NCI-H446 (cell line): Measurements from ENCODE around the gene ARPC1A.
"Not testable (repeated sequence)": the region's sequence is repeated elsewhere in the genome, so short reads cannot be mapped to it uniquely, and the experiment has no call there.

Source experiments
- DNase-seq, 2 experiments: peaks; one replicate each; lab custom pipeline; 2025; lab: John Stamatoyannopoulos, UW

The ARPC1A gene

DNA sequence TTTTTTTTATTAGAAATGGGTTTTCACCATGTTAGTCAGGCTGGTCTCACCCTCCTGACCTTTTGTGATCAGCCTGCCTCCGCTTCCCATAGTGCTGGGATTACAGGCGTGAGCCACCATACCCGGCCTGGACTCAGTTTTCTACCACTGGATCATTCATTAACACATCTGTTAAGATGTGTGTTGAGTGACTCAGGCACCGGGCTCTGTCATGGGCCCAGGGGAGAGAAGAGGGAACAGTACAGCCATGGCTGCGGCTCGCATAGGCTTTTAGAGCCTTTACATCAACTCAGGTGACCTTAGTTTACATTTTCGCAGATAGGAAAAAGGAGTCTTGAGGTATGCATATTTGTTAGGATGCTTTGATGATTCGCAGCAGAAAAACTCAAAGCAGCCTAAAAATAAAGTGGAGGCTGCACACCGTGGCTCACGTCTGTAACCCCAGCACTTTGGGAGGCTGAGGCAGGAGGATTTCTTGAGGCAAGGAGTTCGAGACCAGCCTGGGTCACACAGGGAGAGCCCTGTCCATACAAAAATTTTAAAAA lies 45.8 kb downstream of the ARPC1A start:
- no peak for DNase-seq

DNA sequence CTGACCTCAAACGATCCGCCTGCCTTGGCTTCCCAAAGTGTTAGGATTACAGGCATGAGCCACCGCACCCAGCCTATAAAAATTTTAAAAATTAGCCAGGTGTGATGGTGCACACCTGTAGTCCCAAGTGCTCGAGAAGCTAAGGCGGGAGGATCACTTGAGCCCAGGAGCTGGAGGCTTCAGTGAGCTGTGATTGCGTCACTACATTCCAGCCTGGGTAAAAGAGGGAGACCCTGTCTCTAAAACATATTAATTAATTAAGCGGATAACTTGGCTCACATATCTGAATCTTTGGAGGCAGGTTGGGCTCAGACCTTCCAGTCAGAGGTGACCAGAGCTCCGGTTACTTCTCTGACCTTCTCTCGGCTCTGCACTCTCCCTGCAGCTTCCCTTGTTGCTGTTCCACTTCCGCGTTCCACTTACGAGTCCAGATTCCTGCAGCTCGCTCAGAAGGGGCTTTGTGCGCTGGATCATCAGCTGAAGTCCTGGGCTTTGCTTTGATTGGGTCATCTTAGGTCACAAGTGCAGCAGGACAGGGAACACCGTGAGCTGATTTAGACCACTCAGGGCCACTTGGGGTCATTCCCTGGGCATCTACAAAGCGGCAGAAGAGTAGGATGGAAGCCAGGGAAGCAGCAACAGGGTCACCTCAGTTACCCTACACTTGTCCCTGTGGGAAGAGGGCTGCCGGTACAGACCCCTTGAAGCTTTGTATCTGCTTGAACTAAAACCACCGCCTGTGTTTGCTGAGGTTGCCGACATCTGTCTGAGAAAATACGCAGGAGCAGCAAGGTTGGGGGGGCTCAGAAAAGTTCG lies 46.8 kb downstream of the ARPC1A start:
- no peak for DNase-seq

DNA sequence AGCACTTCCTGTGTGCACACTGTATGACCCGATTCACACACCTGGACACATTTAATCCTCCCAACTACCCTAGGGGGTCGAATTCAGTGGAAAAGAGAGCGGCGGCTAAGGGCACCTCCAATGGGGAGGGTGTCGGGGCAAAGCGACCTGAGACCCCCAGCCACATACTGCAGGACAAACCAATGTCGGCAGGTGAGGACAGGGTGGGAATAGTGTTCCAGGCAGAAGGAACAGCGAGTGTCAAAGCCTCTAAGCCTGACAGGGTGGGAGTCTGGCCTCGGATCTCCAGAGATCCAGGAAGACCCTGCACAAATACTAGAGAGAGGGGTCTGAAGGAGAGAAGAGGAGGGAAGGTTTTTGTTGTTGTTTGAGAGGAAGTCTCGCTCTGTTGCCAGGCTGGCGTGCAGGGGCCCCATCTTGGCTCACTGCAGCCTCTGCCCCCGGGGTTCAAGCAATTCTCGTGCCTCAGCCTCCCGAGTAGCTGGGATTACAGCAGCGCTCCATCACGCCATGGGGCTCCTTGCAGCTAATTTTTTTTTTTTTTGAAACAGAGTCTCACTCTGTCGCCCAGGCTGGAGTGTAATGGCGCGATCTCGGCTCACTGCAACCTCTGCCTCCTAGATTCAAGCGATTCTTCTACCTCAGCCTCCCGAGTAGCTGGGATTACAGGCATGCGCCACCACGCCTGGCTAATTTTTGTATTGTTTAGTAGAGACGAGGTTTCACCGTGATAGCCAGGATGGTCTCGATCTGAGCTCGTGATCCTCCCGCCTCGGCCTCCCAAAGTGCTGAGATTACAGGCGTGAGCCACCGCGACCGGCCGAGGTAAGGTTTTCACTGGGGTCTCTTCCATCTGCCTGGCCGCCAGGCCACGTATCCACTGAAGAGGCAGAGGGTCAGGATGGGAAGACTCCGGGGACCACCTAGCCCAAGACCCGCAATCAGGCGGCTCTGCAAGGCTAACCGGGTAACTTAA lies 47.7 kb downstream of the ARPC1A start:
- no peak for DNase-seq

DNA sequence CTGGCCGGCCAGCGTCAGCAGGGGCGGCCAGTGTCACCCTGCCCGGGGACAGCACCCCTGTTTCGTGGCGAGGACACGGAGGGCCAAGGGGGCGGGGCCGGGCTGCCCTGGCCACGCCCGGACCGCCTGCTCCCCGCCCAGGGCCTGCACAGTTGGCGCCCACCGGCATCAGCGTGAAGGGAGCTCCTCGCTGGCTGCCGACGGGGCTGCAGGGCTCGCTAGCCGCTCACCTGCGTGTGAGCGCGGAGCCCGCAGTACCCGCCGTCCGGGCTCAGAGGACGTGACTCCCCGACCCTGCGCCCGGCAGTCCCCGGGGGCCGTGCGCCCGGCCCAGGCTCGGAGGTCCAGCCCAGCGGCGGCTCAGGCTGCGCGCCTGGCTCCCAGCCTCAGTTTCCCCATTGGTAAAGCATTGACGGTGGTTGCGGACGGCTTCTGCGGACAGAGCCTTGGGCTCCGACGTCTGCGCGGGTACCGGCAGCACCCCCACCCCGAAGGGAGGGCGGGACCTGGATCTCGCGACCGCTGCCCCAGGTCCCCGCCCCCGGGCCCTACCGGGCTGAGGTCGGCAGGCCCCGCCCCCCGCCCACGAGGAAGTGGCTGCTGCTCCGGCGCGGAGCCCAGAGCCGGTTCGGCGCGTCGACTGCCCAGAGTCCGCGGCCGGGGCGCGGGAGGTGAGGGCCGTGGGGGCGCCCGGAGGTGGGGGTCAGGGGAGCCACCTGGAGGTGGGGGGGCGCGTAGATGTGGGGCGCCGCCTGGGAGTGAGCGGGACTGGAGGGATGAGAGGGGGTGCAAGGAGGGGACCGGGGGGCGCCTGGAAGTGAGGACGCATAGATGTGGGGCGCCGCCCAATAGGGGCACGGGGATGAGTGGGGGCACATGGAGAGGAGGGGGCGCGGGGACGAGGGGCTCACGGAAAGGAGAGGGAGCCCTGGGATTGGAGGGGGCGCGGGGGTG lies 48.7 kb downstream of the ARPC1A start, which contains the start of gene ARPC1B:
TSS of gene ARPC1B (plus strand) at position 620 of the 954 bp plus-strand sequence. CDS start 10,985 bp downstream, outside the sequence.
- peak in 1 of 2 experiments; percentile 28 for DNase-seq

DNA sequence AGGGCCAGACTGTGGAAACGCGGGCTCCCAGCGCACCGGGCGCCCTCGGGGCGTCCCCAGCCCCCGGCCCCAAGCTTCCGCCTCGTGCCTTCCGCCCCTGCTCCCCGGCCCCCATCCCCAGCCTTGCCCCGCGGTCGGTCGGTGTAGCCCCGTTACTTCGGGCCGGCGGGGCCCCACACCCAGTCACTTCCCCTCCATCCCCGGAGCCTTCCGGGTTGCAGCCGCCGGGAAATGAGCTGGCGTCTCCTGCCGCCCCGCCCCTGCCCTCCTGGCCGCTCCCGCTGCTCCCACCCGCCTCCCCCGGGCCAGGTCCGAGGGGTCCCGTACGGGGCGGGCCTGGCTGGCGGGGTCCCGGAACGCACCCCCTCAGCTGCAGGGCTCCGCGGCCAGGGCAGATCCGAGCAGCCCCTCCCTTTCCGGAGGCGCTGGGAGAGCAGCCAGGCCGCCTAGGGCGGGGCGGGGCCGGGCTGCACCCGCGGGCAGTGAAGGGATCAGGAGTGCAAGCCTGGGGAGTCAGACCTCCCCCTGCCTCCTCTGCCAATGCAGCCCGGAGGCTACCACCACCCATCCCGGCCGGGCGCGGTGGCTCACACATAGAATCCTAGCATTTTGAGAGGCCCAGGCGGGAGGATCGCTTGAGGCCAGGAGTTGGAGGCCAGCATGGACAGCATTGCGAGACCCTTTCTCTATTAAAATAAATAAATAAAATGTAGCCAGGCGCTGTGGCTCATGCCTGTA lies 49.5 kb downstream of the ARPC1A start:
- DNase-seq = peak in 1 of 2 experiments; percentile 40

- DNase-seq = no peak
Observed at GRCh38 chr7:99379043-99379577, 53.4 kb downstream of the ARPC1A start.

GRCh38 chr7:99379693-99380031 lies 54.0 kb downstream of the ARPC1A start:
- not testable (repeated sequence) for DNase-seq

GRCh38 chr7:99380032-99380822 lies 54.5 kb downstream of the ARPC1A start:
- DNase-seq = no peak

GRCh38 chr7:99380823-99381663 lies 55.3 kb downstream of the ARPC1A start:
- no peak for DNase-seq

- no peak for DNase-seq
Observed at GRCh38 chr7:99381664-99382075, 56.0 kb downstream of the ARPC1A start.

DNA sequence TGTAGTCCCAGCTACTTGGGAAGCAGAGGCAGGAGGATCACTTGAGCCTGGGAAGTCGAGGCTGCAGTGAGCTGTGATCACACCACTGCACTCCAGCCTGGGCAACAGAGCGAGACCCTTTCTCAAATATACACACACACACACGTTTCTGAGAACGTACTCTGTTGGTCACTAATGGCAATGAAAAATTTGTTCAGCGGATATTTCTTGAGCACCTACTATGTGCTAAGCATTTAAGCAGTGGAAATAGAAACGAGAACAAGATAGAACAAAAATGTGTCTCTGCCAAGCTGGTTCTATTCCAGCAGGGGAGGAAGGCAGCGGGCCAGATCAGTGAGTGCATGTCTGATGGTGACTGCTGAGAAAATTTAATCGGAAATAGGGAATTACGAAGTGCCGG lies 57.5 kb downstream of the ARPC1A start:
- no peak for DNase-seq

DNA sequence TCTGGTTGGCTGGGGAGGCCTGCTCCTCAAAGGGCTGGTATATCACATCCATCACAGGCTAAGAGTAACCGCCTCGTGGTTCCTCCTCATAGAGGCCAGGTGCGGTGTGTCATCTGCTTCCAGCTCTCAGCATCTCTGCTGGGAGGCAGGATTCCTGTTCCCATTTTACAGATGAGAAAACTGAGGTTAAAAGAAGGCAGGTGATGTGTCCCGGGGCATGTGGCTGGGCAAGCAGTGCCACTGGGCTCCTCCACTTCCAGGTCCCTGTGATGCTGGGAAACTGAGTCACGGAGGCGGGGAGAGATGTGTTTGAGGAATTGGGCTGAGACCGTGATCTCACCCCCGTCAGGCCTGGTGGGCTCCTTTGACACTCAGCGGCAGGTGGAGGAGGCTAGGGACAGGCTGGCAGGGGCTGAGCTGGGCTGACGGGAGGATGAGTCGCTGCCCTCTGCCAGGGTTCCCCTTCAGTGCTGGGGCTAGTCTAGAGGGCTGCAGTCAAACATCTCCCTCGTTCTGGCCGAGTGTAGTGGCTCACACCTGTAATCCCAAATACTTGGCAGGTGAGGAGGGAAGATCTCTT lies 58.2 kb downstream of the ARPC1A start:
- no peak for DNase-seq

DNA sequence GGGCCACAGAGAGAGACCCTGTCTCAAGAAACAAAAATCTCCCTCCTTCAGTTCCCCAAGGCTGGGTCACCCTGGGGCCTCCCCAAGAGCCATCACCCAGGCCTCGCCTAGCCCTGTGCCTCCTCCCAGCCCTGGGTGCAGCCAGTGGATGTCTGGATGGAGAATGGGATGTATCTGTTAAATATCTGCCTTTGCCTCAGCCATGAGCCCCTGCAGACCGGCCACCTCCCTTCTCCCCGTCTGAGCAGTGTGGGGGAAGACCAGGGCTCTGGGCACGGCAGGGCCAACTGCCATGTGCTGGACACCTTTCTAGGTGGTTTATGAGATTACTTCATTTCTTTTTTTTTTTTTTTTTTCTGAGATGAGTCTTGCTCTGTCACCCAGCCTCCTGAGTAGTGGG lies 58.8 kb downstream of the ARPC1A start:
- DNase-seq = no peak

GRCh38 chr7:99385564-99385963 lies 59.9 kb downstream of the ARPC1A start:
- no peak for DNase-seq

- no peak for DNase-seq
Observed at GRCh38 chr7:99386584-99387238, 61.0 kb downstream of the ARPC1A start.

- not testable (repeated sequence) for DNase-seq
Observed at GRCh38 chr7:99387239-99387635, 61.5 kb downstream of the ARPC1A start.

DNA sequence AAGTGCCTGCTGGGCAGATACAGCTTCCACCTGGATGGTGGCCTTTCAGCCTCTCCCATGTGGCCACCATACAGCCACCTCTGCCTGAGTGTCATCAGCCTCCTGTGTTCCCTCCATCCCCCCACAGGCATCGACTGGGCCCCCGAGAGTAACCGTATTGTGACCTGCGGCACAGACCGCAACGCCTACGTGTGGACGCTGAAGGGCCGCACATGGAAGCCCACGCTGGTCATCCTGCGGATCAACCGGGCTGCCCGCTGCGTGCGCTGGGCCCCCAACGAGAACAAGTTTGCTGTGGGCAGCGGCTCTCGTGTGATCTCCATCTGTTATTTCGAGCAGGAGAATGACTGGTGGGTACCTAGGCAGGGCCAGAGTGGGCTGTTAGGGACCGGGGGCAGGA lies 62.2 kb downstream of the ARPC1A start:
- no peak for DNase-seq

- no peak for DNase-seq
Observed at GRCh38 chr7:99389772-99390171, 64.1 kb downstream of the ARPC1A start.
